ENCODE data around the gene ADAMTSL1.

- TF ChIP-seq GABPB1 (CRISPR knock-in tag; IDR thresholded peaks at IDR 0.05), result no peak
- TF ChIP-seq CTCF (IDR thresholded peaks at IDR 0.05), result no peak
- no peak for TF ChIP-seq ESRRA (CRISPR knock-in tag; IDR thresholded peaks at IDR 0.05; ENCODE audit: borderline replicate concordance)
- TF ChIP-seq ZNF138 (CRISPR knock-in tag; conservative IDR thresholded peaks at IDR 0.05), result no peak
- TF ChIP-seq JAZF1 (CRISPR knock-in tag; IDR thresholded peaks at IDR 0.05), result no peak
- TF ChIP-seq, protein P1, sequence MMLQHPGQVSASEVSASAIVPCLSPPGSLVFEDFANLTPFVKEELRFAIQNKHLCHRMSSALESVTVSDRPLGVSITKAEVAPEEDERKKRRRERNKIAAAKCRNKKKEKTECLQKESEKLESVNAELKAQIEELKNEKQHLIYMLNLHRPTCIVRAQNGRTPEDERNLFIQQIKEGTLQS (CRISPR knock-in tag; conservative IDR thresholded peaks at IDR 0.05), result no peak
- no peak for TF ChIP-seq NFATC4 (CRISPR knock-in tag; IDR thresholded peaks at IDR 0.05)
Observed at GRCh38 chr9:18573021-18573556, 99.1 kb downstream of the ADAMTSL1 start.
